Activated effector memory CD4-positive, alpha-beta T cell treated with Interleukin-2 at 50 U/mL for 16 hours (primary cell): ENCODE results near the gene KLHL11.
"Not testable (repeated sequence)": the region's sequence is repeated elsewhere in the genome, so short reads cannot be mapped to it uniquely, and the experiment has no call there.

ENCODE experiments used
- DNase-seq: peaks from one replicate; pipeline ENCODE4 v3.0.0-alpha.2; 2020

Gene KLHL11

GRCh38 chr17:41836550-41837196 is 28.6 kb downstream of the KLHL11 start:
- DNase-seq = no peak

GRCh38 chr17:41835800-41836549 is 29.2 kb downstream of the KLHL11 start, which contains the start of gene NT5C3B:
Gene NT5C3B (minus strand): TSS chr17:41836232. CDS start chr17:41836193, 39 bp downstream.
- DNase-seq = peak; percentile 23

- no peak for DNase-seq
Observed at GRCh38 chr17:41835214-41835799, 29.9 kb downstream of the KLHL11 start.

GRCh38 chr17:41829961-41830360 is 35.3 kb downstream of the KLHL11 start:
- not testable (repeated sequence) for DNase-seq

GRCh38 chr17:41825175-41825845 is 39.9 kb downstream of the KLHL11 start:
- no peak for DNase-seq

GRCh38 chr17:41824086-41824485 is 41.1 kb downstream of the KLHL11 start:
- no peak for DNase-seq

- DNase-seq = no peak
Observed at GRCh38 chr17:41823580-41823979, 41.6 kb downstream of the KLHL11 start.

GRCh38 chr17:41823141-41823524 is 42.1 kb downstream of the KLHL11 start:
- DNase-seq = no peak

- DNase-seq = no peak
Observed at GRCh38 chr17:41822216-41823140, 42.7 kb downstream of the KLHL11 start.

GRCh38 chr17:41821776-41822175 is 43.4 kb downstream of the KLHL11 start:
- DNase-seq = no peak

- DNase-seq = no peak
Observed at GRCh38 chr17:41818024-41818423, 47.2 kb downstream of the KLHL11 start.

- DNase-seq = no peak
Observed at GRCh38 chr17:41816637-41817320, 48.4 kb downstream of the KLHL11 start.

GRCh38 chr17:41814195-41814594 is 51.0 kb downstream of the KLHL11 start:
- no peak for DNase-seq

GRCh38 chr17:41813699-41814124 is 51.5 kb downstream of the KLHL11 start:
- no peak for DNase-seq

- no peak for DNase-seq
Observed at GRCh38 chr17:41813152-41813680, 52.0 kb downstream of the KLHL11 start.

GRCh38 chr17:41812381-41813151 is 52.7 kb downstream of the KLHL11 start, which contains the start of gene FKBP10:
Gene FKBP10 (plus strand): TSS chr17:41813004. CDS start chr17:41813035, 31 bp downstream.
- peak; percentile 22 for DNase-seq

- DNase-seq = peak; percentile 71
Observed at GRCh38 chr17:41811549-41812380, 53.5 kb downstream of the KLHL11 start, which contains the start of gene P3H4. Gene P3H4 (minus strand): TSS chr17:41811949. CDS start chr17:41811915, 34 bp downstream.

GRCh38 chr17:41810659-41811548 is 54.3 kb downstream of the KLHL11 start:
- DNase-seq = no peak
